Right lobe of liver (tissue), 4 donors: ENCODE data around the gene CDC42BPA.

Experiments
- CTCF ChIP-seq, 4 donors: fragments of 200-600 bp in 3 of 4; fragments of 450-650 bp in 1 of 4; IDR thresholded peaks; one replicate each; pipeline versions ENCODE4 v1.5.1 to v1.8.0; 2016 to 2022; ENCODE audit warnings: antibody characterized with exemption in 4 of 4, mild to moderate bottlenecking in 2 of 4
- POLR2A ChIP-seq: fragments of 450-650 bp; IDR thresholded peaks from one replicate; pipeline ENCODE4 v1.6.1; 2017; ENCODE audit warnings: antibody characterized with exemption, mild to moderate bottlenecking
- donor health status: DM: no; HTN: no; CAD: no.
- donor health status: DM: no; HTN: no; CAD: no.
- donor health status: DM: no; HTN: yes; CAD: no.

DNA sequence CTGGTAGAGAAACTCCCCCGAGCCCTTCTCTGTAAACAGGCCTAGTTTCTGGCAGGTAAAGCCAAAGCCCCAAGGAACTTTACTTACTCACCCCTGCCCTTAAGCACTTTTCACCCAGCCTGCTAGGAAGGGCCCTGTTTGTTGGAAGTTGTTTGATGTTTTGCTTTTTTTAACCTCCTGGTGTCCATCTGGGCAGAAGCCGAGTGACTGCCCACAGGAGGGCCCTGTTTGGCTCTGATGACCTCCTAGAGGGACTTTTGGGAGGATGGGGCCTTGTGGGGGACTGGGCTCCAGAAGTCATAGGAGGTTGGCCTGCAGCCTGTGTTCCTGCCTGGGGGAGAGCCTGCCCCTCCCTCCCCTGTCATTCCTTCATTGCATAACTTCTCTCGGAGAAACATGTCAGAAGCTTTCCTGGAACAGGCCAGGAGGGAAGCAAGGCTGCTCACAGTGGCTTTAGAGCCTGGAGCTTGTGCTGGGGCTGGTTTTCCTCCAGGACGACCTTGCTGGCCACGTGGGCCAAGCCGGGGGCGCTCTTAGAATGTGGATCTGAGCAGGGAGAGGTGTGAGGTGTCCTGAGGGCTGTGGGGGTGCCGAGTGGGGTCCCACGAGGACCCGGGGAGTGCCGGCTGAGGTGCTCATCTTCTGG lies 344.3 kb downstream of the CDC42BPA start:
- TF ChIP-seq CTCF (IDR thresholded peaks at IDR 0.05) (no peak), POLR2A (no peak)
